Stimulated activated memory B cell treated with anti-CD40 and anti-IgM and Interleukin-4, amounts not matched to agents 10 μg/mL and 1 μg/mL and 100 μg/mL, for 72 hours (primary cell): ENCODE results near the gene FHOD3.
A peak's percentile ranks its signal among the peaks of the same experiment; 100 is the strongest.
"Not testable (repeated sequence)": the region's sequence is repeated elsewhere in the genome, so short reads cannot be mapped to it uniquely, and the experiment has no call there.

ENCODE experiments used
- ATAC-seq: fragments of 150-1000 bp; cut with Tn5 transposase; 2 replicates; pipeline ENCODE4 v1.10.0; 2021
- H3K27ac Mint-ChIP-seq: one replicate; pipeline ENCODE4 v1.8.0; 2022; ENCODE audit warnings: mild to moderate bottlenecking, mixed read lengths
- H3K27me3 Mint-ChIP-seq: one replicate; pipeline ENCODE4 v1.8.0; 2022; ENCODE audit warnings: mixed read lengths
- H3K36me3 Mint-ChIP-seq: one replicate; pipeline ENCODE4 v1.8.0; 2022; ENCODE audit warnings: mixed read lengths
- H3K4me1 Mint-ChIP-seq: one replicate; pipeline ENCODE4 v1.8.0; 2022; ENCODE audit warnings: mixed read lengths
- H3K4me3 Mint-ChIP-seq: one replicate; pipeline ENCODE4 v1.8.0; 2022; ENCODE audit warnings: mild to moderate bottlenecking, moderate library complexity, mixed read lengths
- H3K9me3 Mint-ChIP-seq: one replicate; pipeline ENCODE4 v1.8.0; 2022; ENCODE audit warnings: mixed read lengths

Gene FHOD3

GRCh38 chr18:36719630-36720029 is 422.1 kb downstream of the FHOD3 start:
- ATAC-seq: no peak

GRCh38 chr18:36721351-36721750 is 423.8 kb downstream of the FHOD3 start:
- not testable (repeated sequence) for H3K9me3 Mint-ChIP-seq
- peaks cover 20% of the 10 kb centered on the region for H3K27me3 Mint-ChIP-seq

More at GRCh38 chr18:36719630-36720029, 422.1 kb downstream of the FHOD3 start:
- Mint-ChIP-seq H3K27me3 (peaks cover 12% of the 10 kb centered on the region), H3K4me3 (no peak overlapping the region), H3K27ac (no peak overlapping the region), H3K36me3 (no peaks in the 10 kb centered on the region), H3K9me3 (no peaks in the 10 kb centered on the region), H3K4me1 (no peaks in the 10 kb centered on the region)

GRCh38 chr18:36724169-36724568 is 426.7 kb downstream of the FHOD3 start:
- Mint-ChIP-seq H3K4me1 (no peaks in the 10 kb centered on the region), H3K4me3 (no peak overlapping the region), H3K27me3 (peaks cover 31% of the 10 kb centered on the region), H3K27ac (no peak overlapping the region), H3K9me3 (no peaks in the 10 kb centered on the region), H3K36me3 (no peaks in the 10 kb centered on the region)
- no peak for ATAC-seq

More at GRCh38 chr18:36721351-36721750, 423.8 kb downstream of the FHOD3 start:
- H3K4me3 Mint-ChIP-seq, H3K36me3 Mint-ChIP-seq, H3K4me1 Mint-ChIP-seq, ATAC-seq, H3K27ac Mint-ChIP-seq: not testable (repeated sequence)

DNA sequence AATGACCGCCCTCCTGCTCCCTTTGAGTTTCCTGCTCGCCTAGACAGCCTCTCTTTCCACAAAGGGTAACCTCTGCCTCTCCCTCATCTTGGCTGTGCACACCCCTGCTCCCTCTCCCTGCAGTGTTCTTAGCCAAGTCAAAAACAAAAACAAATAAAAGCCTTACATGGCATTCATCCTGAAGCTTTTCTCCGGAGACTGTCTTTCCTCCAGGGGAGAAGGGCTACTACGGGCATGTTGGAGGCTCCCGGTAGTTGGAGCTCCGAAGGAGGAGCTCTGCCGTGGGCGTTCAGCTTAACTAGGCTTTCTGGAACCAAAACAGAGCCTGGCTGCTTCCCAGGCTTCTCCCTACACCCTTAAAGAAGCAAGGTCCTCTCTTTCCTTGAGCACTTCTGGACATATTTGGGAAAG is 427.1 kb downstream of the FHOD3 start:
- H3K36me3 Mint-ChIP-seq: no peaks in the 10 kb centered on the region
- no peaks in the 10 kb centered on the region for H3K4me1 Mint-ChIP-seq
- no peak overlapping the region for H3K4me3 Mint-ChIP-seq
- ATAC-seq: no peak
- no peak overlapping the region for H3K27ac Mint-ChIP-seq
- no peaks in the 10 kb centered on the region for H3K9me3 Mint-ChIP-seq
- peaks cover 31% of the 10 kb centered on the region for H3K27me3 Mint-ChIP-seq

GRCh38 chr18:36728345-36728744 is 430.8 kb downstream of the FHOD3 start:
- Mint-ChIP-seq H3K4me3 (no peak overlapping the region), H3K27me3 (peaks cover 24% of the 10 kb centered on the region), H3K36me3 (no peaks in the 10 kb centered on the region), H3K9me3 (peaks cover 11% of the 10 kb centered on the region), H3K27ac (no peak overlapping the region), H3K4me1 (no peaks in the 10 kb centered on the region)
- no peak for ATAC-seq

DNA sequence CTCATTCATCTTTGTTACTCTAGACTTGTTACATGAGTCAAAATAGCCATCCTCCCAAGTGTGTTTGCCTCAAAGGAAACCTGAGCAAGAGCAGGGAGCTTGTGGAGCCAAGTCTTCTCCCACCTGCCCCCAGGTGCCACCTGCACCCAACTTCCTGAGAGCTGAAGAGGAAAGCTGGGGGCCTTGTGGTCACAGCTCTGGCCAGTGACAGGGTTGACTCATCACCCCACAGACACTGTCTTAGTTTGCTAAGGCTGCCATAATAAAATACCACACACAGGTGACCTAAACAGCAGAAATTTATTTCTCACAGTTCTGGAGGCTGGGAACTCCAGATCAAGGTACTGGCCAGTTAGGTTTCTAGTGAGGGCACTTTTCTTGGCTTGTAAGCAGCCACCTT is 431.7 kb downstream of the FHOD3 start:
- Mint-ChIP-seq H3K36me3 (no peaks in the 10 kb centered on the region), H3K9me3 (peaks cover 11% of the 10 kb centered on the region), H3K27me3 (peaks cover 24% of the 10 kb centered on the region), H3K4me1 (no peaks in the 10 kb centered on the region), H3K4me3 (no peak overlapping the region), H3K27ac (no peak overlapping the region)
- ATAC-seq: peak; percentile 31

GRCh38 chr18:36732264-36732663 is 434.8 kb downstream of the FHOD3 start:
- Mint-ChIP-seq H3K36me3 (no peaks in the 10 kb centered on the region), H3K9me3 (peaks cover 11% of the 10 kb centered on the region), H3K27ac (no peak overlapping the region), H3K27me3 (peaks cover 8% of the 10 kb centered on the region), H3K4me3 (no peak overlapping the region), H3K4me1 (peaks cover 14% of the 10 kb centered on the region)
- ATAC-seq: no peak

- Mint-ChIP-seq H3K27me3 (no peaks in the 10 kb centered on the region), H3K9me3 (peaks cover 11% of the 10 kb centered on the region), H3K4me1 (peaks cover 14% of the 10 kb centered on the region), H3K27ac (no peak overlapping the region), H3K4me3 (no peak overlapping the region), H3K36me3 (no peaks in the 10 kb centered on the region)
- ATAC-seq: no peak
These were observed 435.6 kb downstream of the FHOD3 start for GRCh38 chr18:36733150-36733549.

DNA sequence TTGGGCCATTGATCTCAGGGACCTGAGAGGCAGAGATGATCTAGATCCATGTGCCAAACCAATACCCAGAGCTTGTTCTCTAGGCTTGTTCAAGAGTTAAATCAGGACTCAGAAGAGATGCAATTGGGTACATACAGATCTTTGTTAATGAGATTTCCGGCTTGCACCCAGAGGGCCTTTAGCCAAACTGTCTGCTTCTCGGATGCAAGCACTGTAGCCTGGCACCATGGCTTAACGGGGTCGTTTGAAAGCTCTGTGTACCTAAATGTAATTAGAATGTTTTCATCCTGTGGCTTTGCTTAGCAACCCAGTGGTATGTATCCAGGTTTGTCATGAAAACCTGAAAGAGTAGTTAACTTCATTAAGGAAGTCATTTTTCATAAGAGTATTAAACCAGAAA is 437.1 kb downstream of the FHOD3 start:
- H3K4me3 Mint-ChIP-seq: no peak overlapping the region
- H3K27ac Mint-ChIP-seq: no peak overlapping the region
- no peaks in the 10 kb centered on the region for H3K36me3 Mint-ChIP-seq
- peaks cover 14% of the 10 kb centered on the region for H3K4me1 Mint-ChIP-seq
- no peak for ATAC-seq
- H3K27me3 Mint-ChIP-seq: no peaks in the 10 kb centered on the region
- peaks cover 11% of the 10 kb centered on the region for H3K9me3 Mint-ChIP-seq

GRCh38 chr18:36735130-36735529 is 437.6 kb downstream of the FHOD3 start:
- Mint-ChIP-seq H3K27ac (no peak overlapping the region), H3K27me3 (peaks cover 1% of the 10 kb centered on the region), H3K4me3 (no peak overlapping the region), H3K4me1 (peaks cover 14% of the 10 kb centered on the region), H3K36me3 (no peaks in the 10 kb centered on the region), H3K9me3 (peaks cover 11% of the 10 kb centered on the region)
- peak; percentile 47 for ATAC-seq

DNA sequence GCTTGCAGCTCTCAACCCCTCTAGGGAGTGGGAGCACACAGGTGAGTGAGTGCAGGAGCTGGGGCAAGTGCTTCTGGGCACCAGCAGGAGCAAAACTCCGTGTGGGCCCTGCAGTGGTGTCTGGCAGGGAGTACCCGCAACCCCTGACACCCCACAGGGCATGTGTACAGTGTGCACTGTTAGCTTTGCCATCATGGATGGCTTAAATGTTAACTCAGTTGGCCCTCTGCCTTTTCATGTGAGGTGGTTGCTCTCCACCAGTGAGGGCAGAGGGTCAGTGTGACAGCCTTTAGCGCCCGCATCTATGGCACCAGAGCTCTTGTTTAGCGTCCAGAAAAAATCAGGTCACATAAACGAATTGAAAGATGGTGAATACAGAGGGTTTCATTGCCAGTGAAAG is 438.6 kb downstream of the FHOD3 start:
- no peak overlapping the region for H3K4me3 Mint-ChIP-seq
- peaks cover 11% of the 10 kb centered on the region for H3K27me3 Mint-ChIP-seq
- no peaks in the 10 kb centered on the region for H3K36me3 Mint-ChIP-seq
- H3K27ac Mint-ChIP-seq: no peak overlapping the region
- peaks cover 11% of the 10 kb centered on the region for H3K9me3 Mint-ChIP-seq
- peaks cover 14% of the 10 kb centered on the region for H3K4me1 Mint-ChIP-seq
- no peak for ATAC-seq

DNA sequence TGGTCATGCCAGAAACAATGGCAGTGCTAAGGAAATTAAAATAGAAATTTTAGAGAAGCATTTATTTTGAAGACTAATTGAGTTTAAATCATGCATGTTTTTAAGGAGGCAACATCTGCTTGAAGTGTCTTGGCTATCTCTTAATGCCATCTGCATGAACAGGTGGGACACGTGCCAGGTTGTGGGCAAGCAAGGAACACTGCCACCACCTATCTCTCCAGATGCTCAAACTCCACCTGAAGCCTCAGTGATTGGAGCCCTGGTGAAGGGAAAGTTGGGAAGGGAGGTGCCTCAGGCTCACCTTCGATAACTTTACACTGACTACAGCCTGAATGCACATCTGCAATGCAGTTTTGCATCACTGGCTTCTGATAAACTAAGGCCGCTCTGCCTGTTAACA is 439.8 kb downstream of the FHOD3 start:
- H3K27me3 Mint-ChIP-seq: peaks cover 23% of the 10 kb centered on the region
- peaks cover 14% of the 10 kb centered on the region for H3K4me1 Mint-ChIP-seq
- H3K4me3 Mint-ChIP-seq: no peak overlapping the region
- H3K36me3 Mint-ChIP-seq: no peaks in the 10 kb centered on the region
- H3K9me3 Mint-ChIP-seq: peaks cover 7% of the 10 kb centered on the region
- ATAC-seq: no peak
- H3K27ac Mint-ChIP-seq: no peak overlapping the region

- no peaks in the 10 kb centered on the region for H3K4me1 Mint-ChIP-seq
- no peak overlapping the region for H3K4me3 Mint-ChIP-seq
- no peak for ATAC-seq
- peaks cover 34% of the 10 kb centered on the region for H3K27me3 Mint-ChIP-seq
- H3K9me3 Mint-ChIP-seq: peaks cover 2% of the 10 kb centered on the region
- H3K36me3 Mint-ChIP-seq: no peaks in the 10 kb centered on the region
- no peak overlapping the region for H3K27ac Mint-ChIP-seq
These were observed 446.9 kb downstream of the FHOD3 start for GRCh38 chr18:36744261-36744876.

- ATAC-seq: peak; percentile 59
- no peak overlapping the region for H3K27ac Mint-ChIP-seq
These were observed 447.9 kb downstream of the FHOD3 start for GRCh38 chr18:36745219-36745975.

DNA sequence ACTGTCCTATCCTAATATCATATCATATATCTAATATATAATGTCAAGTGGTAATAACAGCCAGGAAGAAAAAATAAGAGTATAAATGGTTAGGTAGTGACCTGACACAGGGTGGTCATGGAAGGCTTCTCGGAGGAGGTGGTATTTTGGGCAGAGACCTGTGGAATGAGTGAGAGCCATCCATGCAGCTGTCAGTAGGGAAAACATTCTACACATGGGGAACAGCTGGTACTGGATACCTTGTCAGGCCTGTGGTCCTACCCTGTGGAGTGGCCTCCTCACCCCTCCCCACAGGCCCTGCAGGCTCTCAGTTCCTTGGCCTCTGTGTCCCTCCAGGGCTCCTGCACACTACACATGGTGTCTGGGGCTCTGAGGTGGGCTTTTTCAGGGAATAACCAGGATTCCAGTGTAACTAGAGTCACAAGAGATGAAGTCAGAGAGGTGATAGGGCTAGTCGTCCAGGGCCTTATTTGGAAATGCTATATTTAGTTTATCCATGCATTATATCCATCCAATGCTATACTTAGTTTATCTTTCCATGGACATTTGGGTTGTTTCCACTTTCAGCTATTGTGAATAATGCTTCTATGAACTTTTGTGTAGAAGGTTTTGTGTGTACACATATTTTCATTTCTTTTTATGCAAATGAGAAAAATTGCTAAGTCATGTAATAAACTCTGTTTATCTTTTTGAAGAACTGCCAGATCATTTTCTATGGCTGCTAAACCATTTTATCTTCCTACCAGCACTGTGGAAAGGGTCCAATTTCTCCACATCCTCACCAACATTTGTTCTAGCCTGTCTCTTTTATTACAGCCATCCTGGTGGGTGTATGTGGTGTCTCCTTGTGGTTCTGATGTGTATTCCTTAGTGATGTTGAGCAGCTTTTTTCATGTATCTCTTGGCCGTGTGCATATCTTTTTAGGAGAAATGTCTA is 455.7 kb downstream of the FHOD3 start:
- ATAC-seq: no peak
- Mint-ChIP-seq H3K9me3 (peaks cover 2% of the 10 kb centered on the region), H3K4me3 (no peak overlapping the region), H3K36me3 (no peaks in the 10 kb centered on the region), H3K4me1 (no peaks in the 10 kb centered on the region), H3K27ac (no peak overlapping the region), H3K27me3 (no peaks in the 10 kb centered on the region)

More at GRCh38 chr18:36745219-36745975, 447.9 kb downstream of the FHOD3 start:
- H3K27me3 Mint-ChIP-seq: peaks cover 30% of the 10 kb centered on the region
- no peaks in the 10 kb centered on the region for H3K36me3 Mint-ChIP-seq
- H3K4me3 Mint-ChIP-seq: no peak overlapping the region
- no peaks in the 10 kb centered on the region for H3K4me1 Mint-ChIP-seq
- peaks cover 2% of the 10 kb centered on the region for H3K9me3 Mint-ChIP-seq
